Rectal smooth muscle tissue (tissue), 1 donor: Measurements from ENCODE around the gene CYYR1.
"Not testable (repeated sequence)": the region's sequence is repeated elsewhere in the genome, so short reads cannot be mapped to it uniquely, and the experiment has no call there.

ENCODE experiments used
- H3K27ac ChIP-seq: one replicate; pipeline ENCODE4 v1.7.0; 2013; ENCODE audit warnings: low read depth, low read length, inconsistent platforms
- H3K27me3 ChIP-seq: one replicate; pipeline ENCODE4 v1.7.0; 2013; ENCODE audit warnings: low read length; ENCODE audit not compliant: control insufficient read depth, insufficient read depth
- H3K36me3 ChIP-seq: one replicate; pipeline ENCODE4 v1.7.0; 2013; ENCODE audit warnings: low read length; ENCODE audit not compliant: control insufficient read depth, insufficient read depth
- H3K4me1 ChIP-seq: one replicate; pipeline ENCODE4 v1.7.0; 2013; ENCODE audit warnings: low read length; ENCODE audit not compliant: control insufficient read depth, insufficient read depth
- H3K4me3 ChIP-seq: one replicate; pipeline ENCODE4 v1.7.0; 2013; ENCODE audit warnings: low read length
- H3K9ac ChIP-seq: one replicate; pipeline ENCODE4 v1.7.0; 2013; ENCODE audit warnings: low read length

The CYYR1 gene

GRCh38 chr21:26470351-26471098 lies 102.6 kb downstream of the CYYR1 start:
- Histone ChIP-seq H3K27me3 (no peaks in the 10 kb centered on the region), H3K36me3 (no peaks in the 10 kb centered on the region), H3K4me1 (no peaks in the 10 kb centered on the region), H3K27ac (no peak overlapping the region), H3K4me3 (no peak overlapping the region), H3K9ac (no peak overlapping the region)

DNA sequence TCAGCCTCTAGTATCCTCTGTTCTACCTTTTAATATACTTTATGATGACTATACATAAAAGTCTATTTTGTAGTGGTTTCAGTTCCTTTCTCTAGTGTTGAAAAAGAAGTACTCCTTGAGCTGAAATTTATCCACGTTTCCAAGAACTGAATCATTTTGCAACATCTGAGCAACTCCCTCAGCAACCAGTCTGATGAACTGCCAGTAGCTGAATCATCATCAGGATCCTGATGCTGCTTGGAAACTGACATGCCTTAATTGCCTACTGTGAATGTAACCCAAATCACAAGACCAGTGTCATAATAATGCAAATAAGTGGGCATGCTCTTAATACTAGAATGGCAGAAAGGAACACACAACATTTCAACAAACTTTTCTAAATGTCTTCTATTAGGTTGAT lies 103.3 kb downstream of the CYYR1 start:
- Histone ChIP-seq H3K36me3 (no peaks in the 10 kb centered on the region), H3K4me1 (no peaks in the 10 kb centered on the region), H3K4me3 (no peak overlapping the region), H3K9ac (no peak overlapping the region), H3K27ac (no peak overlapping the region), H3K27me3 (no peaks in the 10 kb centered on the region)

GRCh38 chr21:26465916-26466315 lies 107.2 kb downstream of the CYYR1 start:
- H3K27me3 ChIP-seq: no peaks in the 10 kb centered on the region

GRCh38 chr21:26461500-26461899 lies 111.6 kb downstream of the CYYR1 start:
- no peaks in the 10 kb centered on the region for H3K4me1 ChIP-seq
- H3K27me3 ChIP-seq: no peaks in the 10 kb centered on the region
- no peaks in the 10 kb centered on the region for H3K36me3 ChIP-seq
- no peak overlapping the region for H3K9ac ChIP-seq
- H3K4me3 ChIP-seq: no peak overlapping the region
- H3K27ac ChIP-seq: no peak overlapping the region

More at GRCh38 chr21:26465916-26466315, 107.2 kb downstream of the CYYR1 start:
- Histone ChIP-seq H3K27ac (no peak overlapping the region), H3K36me3 (no peaks in the 10 kb centered on the region), H3K4me3 (no peak overlapping the region), H3K9ac (no peak overlapping the region), H3K4me1 (no peaks in the 10 kb centered on the region)

DNA sequence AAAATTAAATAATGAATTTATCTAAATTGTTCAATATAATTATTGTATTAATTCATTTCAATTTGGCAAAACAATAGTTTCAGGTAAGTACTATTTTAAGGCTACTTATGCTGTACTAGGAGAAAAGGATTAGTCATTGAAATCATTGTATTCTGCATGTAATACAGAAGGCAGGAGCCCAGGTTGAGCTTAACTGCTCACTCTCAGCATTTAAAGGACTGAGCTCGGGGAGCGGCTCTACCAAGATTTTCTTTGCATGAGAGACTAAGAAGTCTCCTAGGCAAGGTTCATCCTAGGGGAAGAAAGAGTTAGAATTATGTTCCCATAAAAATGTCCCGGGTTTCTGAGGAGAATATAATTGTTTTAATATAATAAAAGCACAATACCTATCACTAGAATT lies 112.5 kb downstream of the CYYR1 start:
- no peak overlapping the region for H3K9ac ChIP-seq

GRCh38 chr21:26458854-26459253 lies 114.2 kb downstream of the CYYR1 start:
- not testable (repeated sequence) for H3K36me3 ChIP-seq, H3K4me3 ChIP-seq, H3K4me1 ChIP-seq, H3K27me3 ChIP-seq, H3K27ac ChIP-seq, H3K9ac ChIP-seq

More for the DNA sequence above, 112.5 kb downstream of the CYYR1 start:
- H3K27ac ChIP-seq: no peak overlapping the region
- H3K4me1 ChIP-seq: no peaks in the 10 kb centered on the region
- no peaks in the 10 kb centered on the region for H3K27me3 ChIP-seq
- no peak overlapping the region for H3K4me3 ChIP-seq
- no peaks in the 10 kb centered on the region for H3K36me3 ChIP-seq

GRCh38 chr21:26457817-26458216 lies 115.3 kb downstream of the CYYR1 start:
- Histone ChIP-seq H3K9ac (no peak overlapping the region), H3K4me1 (no peaks in the 10 kb centered on the region), H3K27me3 (no peaks in the 10 kb centered on the region), H3K27ac (no peak overlapping the region), H3K36me3 (no peaks in the 10 kb centered on the region), H3K4me3 (no peak overlapping the region)

DNA sequence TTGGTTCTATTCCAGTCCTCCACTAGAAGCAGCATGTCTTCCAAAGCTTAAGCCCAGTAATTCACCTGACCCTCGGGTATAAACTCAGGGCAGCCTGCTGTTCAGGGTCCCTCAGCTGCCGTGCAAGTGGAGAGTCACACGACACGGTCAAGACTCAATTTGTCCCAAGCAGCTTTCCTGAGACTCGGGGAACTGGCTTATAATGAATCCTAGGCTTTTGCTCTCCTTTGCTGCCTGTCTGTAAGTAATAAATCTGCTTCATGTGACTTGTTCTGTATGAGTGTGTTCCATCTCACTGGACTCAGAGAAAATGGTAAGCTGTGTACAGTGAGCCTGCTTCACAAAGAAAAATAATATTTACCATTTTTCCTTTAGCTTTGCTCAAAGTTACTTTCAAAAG lies 119.8 kb downstream of the CYYR1 start:
- H3K27me3 ChIP-seq: no peaks in the 10 kb centered on the region
- no peaks in the 10 kb centered on the region for H3K36me3 ChIP-seq
- no peak overlapping the region for H3K27ac ChIP-seq
- H3K9ac ChIP-seq: no peak overlapping the region
- H3K4me3 ChIP-seq: no peak overlapping the region
- H3K4me1 ChIP-seq: no peaks in the 10 kb centered on the region

GRCh38 chr21:26451081-26451740 lies 121.9 kb downstream of the CYYR1 start:
- Histone ChIP-seq H3K27ac (no peak overlapping the region), H3K4me3 (no peak overlapping the region), H3K9ac (no peak overlapping the region), H3K36me3 (no peaks in the 10 kb centered on the region), H3K4me1 (no peaks in the 10 kb centered on the region), H3K27me3 (no peaks in the 10 kb centered on the region)

GRCh38 chr21:26449161-26449560 lies 123.9 kb downstream of the CYYR1 start:
- no peak overlapping the region for H3K27ac ChIP-seq

GRCh38 chr21:26448751-26449150 lies 124.3 kb downstream of the CYYR1 start:
- no peak overlapping the region for H3K27ac ChIP-seq
- no peak overlapping the region for H3K4me3 ChIP-seq
- H3K36me3 ChIP-seq: no peaks in the 10 kb centered on the region
- no peak overlapping the region for H3K9ac ChIP-seq
- no peaks in the 10 kb centered on the region for H3K27me3 ChIP-seq
- no peaks in the 10 kb centered on the region for H3K4me1 ChIP-seq

More at GRCh38 chr21:26449161-26449560, 123.9 kb downstream of the CYYR1 start:
- Histone ChIP-seq H3K36me3 (no peaks in the 10 kb centered on the region), H3K9ac (no peak overlapping the region), H3K4me1 (no peaks in the 10 kb centered on the region), H3K27me3 (no peaks in the 10 kb centered on the region), H3K4me3 (no peak overlapping the region)

GRCh38 chr21:26447932-26448475 lies 125.1 kb downstream of the CYYR1 start:
- H3K27ac ChIP-seq: no peak overlapping the region
- H3K27me3 ChIP-seq: no peaks in the 10 kb centered on the region
- H3K4me1 ChIP-seq: no peaks in the 10 kb centered on the region
- no peak overlapping the region for H3K4me3 ChIP-seq
- H3K9ac ChIP-seq: no peak overlapping the region
- H3K36me3 ChIP-seq: no peaks in the 10 kb centered on the region
